IPS-18a (cell line): Measurements from ENCODE around the gene TRAIP.
"Not testable (repeated sequence)": the region's sequence is repeated elsewhere in the genome, so short reads cannot be mapped to it uniquely, and the experiment has no call there.

Source experiments
- H3K27ac ChIP-seq: one replicate; pipeline ENCODE4 v1.5.1; 2013; ENCODE audit warnings: low read length
- H3K27me3 ChIP-seq: one replicate; pipeline ENCODE4 v1.6.1; 2013; ENCODE audit warnings: mild to moderate bottlenecking, low read length; ENCODE audit not compliant: control insufficient read depth, insufficient read depth
- H3K36me3 ChIP-seq: one replicate; pipeline ENCODE4 v1.6.1; 2013; ENCODE audit warnings: low read depth, low read length; ENCODE audit not compliant: control insufficient read depth
- H3K4me1 ChIP-seq: one replicate; pipeline ENCODE4 v1.6.1; 2013; ENCODE audit warnings: low read depth, low read length; ENCODE audit not compliant: control insufficient read depth
- H3K4me3 ChIP-seq: one replicate; pipeline ENCODE4 v1.5.1; 2013; ENCODE audit warnings: low read length
- H3K9ac ChIP-seq: one replicate; pipeline ENCODE4 v1.6.1; 2013; ENCODE audit warnings: mild to moderate bottlenecking, low read length, moderate library complexity
- H3K9me3 ChIP-seq: one replicate; pipeline ENCODE4 v1.6.1; 2013; ENCODE audit warnings: low read depth, low read length; ENCODE audit not compliant: control insufficient read depth

The TRAIP gene

GRCh38 chr3:49785565-49786356, 70.6 kb downstream of the TRAIP start:
- Histone ChIP-seq H3K27ac (peak overlapping the region; percentile 60), H3K9ac (peak overlapping the region; percentile 82), H3K4me3 (peak overlapping the region; percentile 89), H3K4me1 (peaks cover 5% of the 10 kb centered on the region), H3K36me3 (peaks cover 2% of the 10 kb centered on the region), H3K9me3 (no peaks in the 10 kb centered on the region), H3K27me3 (no peaks in the 10 kb centered on the region)

- H3K9me3 ChIP-seq, H3K4me3 ChIP-seq, H3K4me1 ChIP-seq, H3K36me3 ChIP-seq, H3K27me3 ChIP-seq, H3K9ac ChIP-seq, H3K27ac ChIP-seq: not testable (repeated sequence)
Measured at GRCh38 chr3:49782277-49782676, 74.1 kb downstream of the TRAIP start.

- Histone ChIP-seq H3K27ac (no peak overlapping the region), H3K4me3 (no peak overlapping the region), H3K9me3 (no peaks in the 10 kb centered on the region), H3K4me1 (no peaks in the 10 kb centered on the region), H3K9ac (no peak overlapping the region), H3K36me3 (peaks cover 6% of the 10 kb centered on the region), H3K27me3 (no peaks in the 10 kb centered on the region)
Measured at GRCh38 chr3:49781415-49782199, 74.8 kb downstream of the TRAIP start.

GRCh38 chr3:49780975-49781365, 75.4 kb downstream of the TRAIP start:
- H3K4me3 ChIP-seq, H3K27me3 ChIP-seq, H3K4me1 ChIP-seq, H3K27ac ChIP-seq, H3K9ac ChIP-seq, H3K9me3 ChIP-seq, H3K36me3 ChIP-seq: not testable (repeated sequence)

GRCh38 chr3:49780080-49780974, 76.0 kb downstream of the TRAIP start:
- peaks cover 6% of the 10 kb centered on the region for H3K36me3 ChIP-seq
- no peak overlapping the region for H3K27ac ChIP-seq

GRCh38 chr3:49779358-49780079, 76.8 kb downstream of the TRAIP start:
- H3K9ac ChIP-seq, result no peak overlapping the region
- no peaks in the 10 kb centered on the region for H3K4me1 ChIP-seq
- no peak overlapping the region for H3K4me3 ChIP-seq
- H3K27me3 ChIP-seq, result no peaks in the 10 kb centered on the region
- no peak overlapping the region for H3K27ac ChIP-seq
- H3K36me3 ChIP-seq, result peaks cover 6% of the 10 kb centered on the region
- H3K9me3 ChIP-seq, result no peaks in the 10 kb centered on the region

More at GRCh38 chr3:49780080-49780974, 76.0 kb downstream of the TRAIP start:
- Histone ChIP-seq H3K4me3 (no peak overlapping the region), H3K9me3 (no peaks in the 10 kb centered on the region), H3K9ac (no peak overlapping the region), H3K4me1 (no peaks in the 10 kb centered on the region), H3K27me3 (no peaks in the 10 kb centered on the region)
